RWPE1 (cell line): ENCODE results near the gene DPH2.

Experiments
- CTCF ChIA-PET: fragments of 350-600 bp; sonication (Branson Sonifier 250); formaldehyde crosslinking; extraction: SDS; loops from one replicate; lab custom pipeline; 2021; lab: Yijun Ruan, JAX
- POLR2A ChIA-PET: fragments of 400-600 bp; formaldehyde crosslinking; extraction: SDS; loops from one replicate; lab custom pipeline; 2020; ENCODE audit warnings: antibody characterized with exemption; ENCODE audit not compliant: low non-redundant PET; lab: Yijun Ruan, JAX
- DNase-seq: peaks from one replicate; pipeline ENCODE4 v3.0.0; 2012; ENCODE audit warnings: low spot score
- H3K27ac ChIP-seq: fragments of 450-650 bp; 2 replicates; pipeline ENCODE4 v1.5.1; 2017
- TF ChIP-seq, protein P1 (sequence below): fragments of 450-650 bp; conservative IDR thresholded peaks from 2 replicates; pipeline ENCODE4 v1.5.1; 2017; ENCODE audit warnings: low read depth, mild to moderate bottlenecking

DPH2 gene

GRCh38 chr1:44002165-44002564, 32.4 kb downstream of the DPH2 start:
- ChIA-PET POLR2A (no interaction called here), CTCF (interaction anchor here (5.3 kb wide), 1 partner anchor 35 kb away, joined by 43 read pairs; no protein-coding TSS in a partner anchor)
- no peak for DNase-seq
- no peak overlapping the region for H3K27ac ChIP-seq
- TF ChIP-seq, protein P1, sequence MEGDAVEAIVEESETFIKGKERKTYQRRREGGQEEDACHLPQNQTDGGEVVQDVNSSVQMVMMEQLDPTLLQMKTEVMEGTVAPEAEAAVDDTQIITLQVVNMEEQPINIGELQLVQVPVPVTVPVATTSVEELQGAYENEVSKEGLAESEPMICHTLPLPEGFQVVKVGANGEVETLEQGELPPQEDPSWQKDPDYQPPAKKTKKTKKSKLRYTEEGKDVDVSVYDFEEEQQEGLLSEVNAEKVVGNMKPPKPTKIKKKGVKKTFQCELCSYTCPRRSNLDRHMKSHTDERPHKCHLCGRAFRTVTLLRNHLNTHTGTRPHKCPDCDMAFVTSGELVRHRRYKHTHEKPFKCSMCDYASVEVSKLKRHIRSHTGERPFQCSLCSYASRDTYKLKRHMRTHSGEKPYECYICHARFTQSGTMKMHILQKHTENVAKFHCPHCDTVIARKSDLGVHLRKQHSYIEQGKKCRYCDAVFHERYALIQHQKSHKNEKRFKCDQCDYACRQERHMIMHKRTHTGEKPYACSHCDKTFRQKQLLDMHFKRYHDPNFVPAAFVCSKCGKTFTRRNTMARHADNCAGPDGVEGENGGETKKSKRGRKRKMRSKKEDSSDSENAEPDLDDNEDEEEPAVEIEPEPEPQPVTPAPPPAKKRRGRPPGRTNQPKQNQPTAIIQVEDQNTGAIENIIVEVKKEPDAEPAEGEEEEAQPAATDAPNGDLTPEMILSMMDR: no peak

- TF ChIP-seq, protein P1: no peak
- ChIA-PET CTCF (interaction anchor here (0.5 to 5.3 kb wide), 5 partner anchors 34 to 854 kb away, joined by 3 to 43 read pairs (median 3); no protein-coding TSS in a partner anchor), POLR2A (no interaction called here)
- no peak for DNase-seq
- H3K27ac ChIP-seq: no peak overlapping the region
Measured at GRCh38 chr1:44002606-44003157, 32.9 kb downstream of the DPH2 start.

- TF ChIP-seq, protein P1: no peak
- H3K27ac ChIP-seq: peak overlapping the region; percentile 60
- ChIA-PET POLR2A (interaction anchor here (0.6 kb wide), 1 partner anchor 236 kb away, joined by 3 read pairs; no protein-coding TSS in a partner anchor), CTCF (interaction anchor here (0.7 kb wide), 1 partner anchor 254 kb away, joined by 3 read pairs; no protein-coding TSS in a partner anchor)
- DNase-seq: no peak
Measured at GRCh38 chr1:44008259-44008658, 38.4 kb downstream of the DPH2 start.

GRCh38 chr1:44010935-44011471, 41.2 kb downstream of the DPH2 start:
- H3K27ac ChIP-seq: peak overlapping the region; percentile 8
- ChIA-PET CTCF (interaction anchor here (0.6 to 1.4 kb wide), 2 partner anchors 26 to 650 kb away, joined by 3 to 6 read pairs; no protein-coding TSS in a partner anchor), POLR2A (no interaction called here)
- TF ChIP-seq, protein P1: no peak
- DNase-seq: no peak

- TF ChIP-seq, protein P1: no peak
- CTCF ChIA-PET: no interaction called here
- peak overlapping the region; percentile 15; the same call in 1 of the 2 replicates for H3K27ac ChIP-seq
- no peak for DNase-seq
- POLR2A ChIA-PET: interaction anchor here (0.6 kb wide), 1 partner anchor 17 kb away, joined by 3 read pairs; no protein-coding TSS in a partner anchor
Measured at GRCh38 chr1:44012404-44012803, 42.6 kb downstream of the DPH2 start.

- H3K27ac ChIP-seq: peak overlapping the region; percentile 15; the same call in 1 of the 2 replicates
- DNase-seq: no peak
- TF ChIP-seq, protein P1: no peak
- ChIA-PET CTCF (no interaction called here), POLR2A (no interaction called here)
Measured at GRCh38 chr1:44012941-44013609, 43.3 kb downstream of the DPH2 start.
